SK-MEL-5 (cell line): Measurements from ENCODE around the gene CCDC81. TPM values are rescaled to one million over a fixed set of nuclear protein-coding genes. Genes with fewer than 3 reads are reported as not detected.
A peak's percentile ranks its signal among the peaks of the same experiment; 100 is the strongest.
"Not testable (repeated sequence)": the region's sequence is repeated elsewhere in the genome, so short reads cannot be mapped to it uniquely, and the experiment has no call there.

Experiments
- DNase-seq: peaks from one replicate; pipeline ENCODE4 v3.0.0-alpha.2; 2016; ENCODE audit warnings: low read depth, low spot score
- in situ Hi-C: cut with HindIII; loops from 2 replicates; pipeline ENCODE4 v1.10.0; 2016; ENCODE audit warnings: low sequenced_read_pairs, high pct_unique_total_duplicates, low pct_unique_long_range_greater_than_20kb
- total RNA-seq: library from RNA; depleted of rRNA; stranded (reverse); fragments of >200 nt; shearing (Covaris generic); gene quantifications from 2 replicates; pipeline ENCODE4 v1.2.3, GENCODE V29; 2014

CCDC81 gene
- total RNA-seq, 1 experiment from 2014 or later = not detected

DNA sequence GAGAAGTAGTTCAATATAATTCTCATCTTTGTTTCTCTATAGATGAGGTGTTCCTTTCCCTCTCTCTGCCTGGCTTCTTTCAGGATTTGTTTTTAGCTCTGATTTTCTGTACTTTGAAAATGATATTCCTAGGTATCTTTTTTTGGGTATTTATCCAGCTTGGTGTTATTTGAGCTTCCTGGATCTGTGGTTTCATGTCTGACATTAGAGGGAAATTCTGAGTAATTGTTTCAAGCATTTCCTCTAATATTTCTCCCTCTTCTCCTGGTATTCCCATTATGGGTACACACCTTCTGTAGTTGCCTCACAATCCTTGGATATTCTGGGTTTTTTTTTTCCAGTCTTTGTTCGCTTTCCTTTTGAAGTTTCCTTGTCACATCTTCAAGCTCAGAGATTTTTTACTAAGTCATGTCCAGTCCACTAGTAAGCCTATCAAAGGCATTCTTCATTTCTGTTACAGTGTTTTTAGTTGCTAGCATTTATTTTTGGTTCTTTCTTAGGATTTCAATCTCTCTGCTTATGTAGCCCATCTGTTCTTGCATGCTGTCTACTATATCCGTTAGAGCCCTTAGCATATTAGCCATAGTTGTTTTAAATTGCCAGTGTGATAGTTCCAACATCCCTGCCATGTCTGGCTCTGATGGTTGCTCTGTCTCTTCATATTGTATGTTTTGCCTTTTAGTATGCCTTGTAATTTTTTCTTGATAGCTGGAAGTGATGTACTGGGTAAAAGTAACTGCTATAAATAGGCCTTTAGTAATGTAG is 5.8 kb downstream of the CCDC81 start:
- in situ Hi-C loops = no loop called here
- DNase-seq = no peak

DNA sequence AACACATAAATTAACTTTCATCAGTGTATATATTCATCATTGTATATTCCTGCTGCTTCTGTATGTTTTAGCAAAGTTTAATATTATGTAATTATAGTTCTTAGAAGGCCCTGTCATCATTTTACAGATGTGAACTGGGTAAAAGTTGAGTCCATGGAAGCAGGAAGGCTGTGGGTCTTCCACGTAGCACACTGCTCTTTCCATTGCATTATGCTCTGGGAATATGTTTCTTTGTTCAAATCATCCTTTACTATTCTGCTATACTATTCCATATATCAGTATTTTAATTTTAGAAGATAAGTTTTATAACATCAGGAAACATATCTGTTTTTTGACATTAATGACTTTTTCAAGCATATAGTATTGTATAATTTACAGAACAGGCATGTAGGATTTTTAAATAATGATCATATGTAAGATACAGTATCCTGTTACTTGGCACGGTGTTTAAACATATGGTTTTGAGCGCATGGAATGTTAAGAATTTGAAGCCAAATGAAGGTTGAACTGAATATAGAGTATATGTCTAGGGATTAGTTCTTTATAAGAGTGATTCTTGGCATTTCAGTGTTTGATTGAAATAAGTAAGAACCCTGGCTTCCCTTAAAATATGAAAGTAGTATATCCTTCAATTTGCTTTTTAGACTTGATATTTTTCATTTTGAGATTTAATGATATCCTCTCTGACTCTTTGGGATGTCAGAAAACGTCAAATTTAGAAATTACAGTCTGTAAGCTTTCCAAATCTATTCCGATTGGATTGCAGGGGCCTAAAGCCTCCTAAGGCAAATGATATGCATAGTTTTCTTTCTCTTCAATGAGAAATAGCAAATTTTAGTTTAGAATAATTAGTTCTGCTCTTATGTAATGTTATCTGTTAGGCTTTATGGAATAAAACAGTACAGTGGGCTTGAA is 8.6 kb downstream of the CCDC81 start:
- in situ Hi-C loops = no loop called here
- no peak for DNase-seq

DNA sequence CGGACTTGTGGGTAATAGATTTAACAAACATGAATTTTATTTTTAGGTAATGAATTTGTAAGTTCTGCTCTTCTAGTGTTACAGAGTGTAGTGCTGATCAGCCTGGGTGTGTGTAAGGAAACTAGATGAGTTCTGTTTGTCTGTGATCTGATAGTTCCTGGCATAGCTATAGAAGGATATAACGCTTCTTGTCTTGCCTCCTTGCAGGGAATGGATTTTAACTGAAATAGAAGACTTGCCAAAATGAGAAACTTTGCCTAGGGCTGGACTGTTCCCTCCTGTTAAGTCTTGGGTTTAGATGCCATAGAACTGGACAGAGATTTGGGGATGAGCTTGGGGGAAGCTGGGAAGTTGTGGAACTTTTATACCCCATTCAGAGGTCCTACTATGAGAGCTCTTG is 11.6 kb downstream of the CCDC81 start:
- DNase-seq = no peak
- in situ Hi-C loops = no loop called here

DNA sequence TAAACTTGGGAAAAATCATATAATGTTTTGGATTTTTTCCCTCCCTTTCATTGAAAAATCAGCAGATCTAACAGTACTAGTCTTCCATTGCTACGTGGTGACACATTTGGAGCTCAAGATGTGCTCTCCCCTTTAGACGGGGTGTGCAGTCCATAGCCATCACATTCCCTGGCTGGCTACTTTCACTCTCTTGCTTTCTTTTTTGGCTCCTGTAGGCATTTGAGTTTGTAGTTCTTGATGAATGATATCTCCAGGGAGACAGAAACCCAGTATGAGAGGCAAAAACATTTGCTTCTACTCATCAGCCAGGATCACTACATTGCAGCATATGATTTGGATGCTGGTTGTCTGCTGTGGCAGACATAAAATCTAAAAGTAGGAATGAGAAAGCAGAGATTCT is 12.1 kb downstream of the CCDC81 start:
- in situ Hi-C loops = no loop called here
- no peak for DNase-seq

DNA sequence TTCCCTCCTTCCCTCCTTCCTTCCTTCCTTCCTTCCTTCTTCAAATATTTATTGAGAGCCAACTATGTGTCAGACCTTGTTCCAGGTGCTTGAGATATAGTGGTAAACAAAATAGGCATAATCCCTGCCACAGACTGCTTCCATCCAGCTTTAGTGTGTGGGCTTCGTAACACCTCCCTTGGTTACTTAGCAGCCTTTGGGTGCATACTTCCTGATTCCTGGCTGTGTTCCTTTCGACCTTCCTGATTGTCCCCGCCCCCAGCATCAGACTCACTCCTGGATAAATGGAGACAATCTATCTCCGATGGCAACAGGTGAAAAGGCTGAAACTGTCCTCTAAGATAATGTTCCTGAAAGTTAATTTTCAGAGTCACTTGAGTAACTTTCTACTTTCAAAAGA is 13.5 kb downstream of the CCDC81 start:
- in situ Hi-C loops = no loop called here
- DNase-seq = no peak

DNA sequence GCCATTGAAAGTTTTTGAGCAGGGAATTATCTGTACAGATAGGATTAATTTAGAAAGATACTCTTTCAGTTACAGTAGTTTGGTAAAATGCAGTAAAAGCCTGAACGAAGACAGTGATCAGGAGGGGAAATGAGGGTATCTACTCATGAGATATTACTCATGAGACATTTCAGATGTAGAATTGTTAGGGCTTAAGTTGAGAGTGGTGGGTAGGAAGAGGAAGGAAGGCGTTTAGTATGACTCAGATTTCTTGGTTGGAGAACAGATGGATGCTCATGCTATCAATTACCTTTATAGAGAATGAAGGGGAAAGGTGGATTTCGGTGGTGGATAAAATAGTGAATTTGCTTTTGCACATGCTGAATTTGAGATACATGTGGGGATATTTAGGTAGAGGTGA is 15.8 kb downstream of the CCDC81 start:
- in situ Hi-C loops = no loop called here
- DNase-seq = no peak

DNA sequence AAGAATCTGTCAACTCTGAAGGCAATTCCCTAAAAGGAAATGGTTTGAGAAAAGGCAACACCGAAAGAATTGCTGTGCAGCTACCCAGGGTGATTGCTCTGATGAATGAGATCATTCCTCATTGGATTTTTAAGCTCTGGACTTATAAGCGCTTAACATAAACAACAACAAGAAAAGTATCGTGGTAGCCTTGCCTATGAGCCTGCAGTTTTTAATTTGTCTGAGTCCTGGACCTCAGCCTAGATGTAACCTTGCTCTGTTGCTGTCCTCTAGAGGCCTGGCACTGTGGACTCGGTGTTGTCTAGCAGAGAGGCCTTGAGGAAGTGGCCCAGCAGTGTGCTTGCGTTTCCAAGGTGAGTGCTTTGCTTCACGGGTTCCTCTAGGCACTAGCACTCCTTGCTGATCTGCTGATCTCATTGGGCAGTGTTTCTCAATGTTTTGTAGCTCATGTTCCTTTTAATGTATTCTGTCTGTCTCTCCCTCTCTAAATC is 20.4 kb downstream of the CCDC81 start:
- no peak for DNase-seq
- in situ Hi-C loops = no loop called here

DNA sequence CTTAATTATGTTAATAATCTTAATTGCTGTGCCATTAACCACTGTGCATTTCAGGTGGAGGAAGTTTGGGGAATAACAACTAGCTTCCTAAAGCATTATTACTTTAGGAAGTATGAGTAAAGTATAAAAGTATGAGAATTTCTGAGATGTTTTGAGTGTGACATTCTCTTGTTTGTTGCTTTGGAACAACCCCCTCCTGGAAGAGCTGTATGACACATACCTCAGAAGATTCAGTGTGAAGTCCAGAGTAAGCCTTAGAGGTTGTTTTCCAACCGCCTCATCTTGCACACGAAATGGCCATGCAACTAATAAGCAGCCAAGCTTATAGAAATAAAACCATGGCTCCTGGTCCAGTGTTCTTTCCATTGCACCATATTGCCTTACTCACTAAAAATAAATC is 21.7 kb downstream of the CCDC81 start:
- no peak for DNase-seq
- in situ Hi-C loops = no loop called here

DNA sequence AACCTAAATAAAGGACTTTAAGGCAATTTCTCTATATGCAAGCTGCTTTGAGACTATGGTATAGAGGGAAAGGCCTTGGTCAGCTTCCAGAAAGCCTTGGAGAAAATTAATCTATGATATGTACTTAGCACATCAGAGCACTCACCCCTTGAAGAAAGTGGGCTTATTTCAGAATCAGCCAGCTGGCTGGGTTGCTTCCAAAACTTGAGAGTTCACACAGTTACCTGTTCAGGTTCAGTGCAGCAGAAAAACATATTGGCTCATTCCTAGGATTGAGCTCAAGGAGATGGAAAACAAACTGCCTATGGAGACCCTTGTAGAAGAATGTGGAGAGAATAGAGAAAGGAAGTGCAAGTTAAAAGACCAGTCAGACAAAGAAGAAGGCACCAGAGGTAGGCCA is 22.7 kb downstream of the CCDC81 start:
- no peak for DNase-seq
- in situ Hi-C loops = no loop called here

DNA sequence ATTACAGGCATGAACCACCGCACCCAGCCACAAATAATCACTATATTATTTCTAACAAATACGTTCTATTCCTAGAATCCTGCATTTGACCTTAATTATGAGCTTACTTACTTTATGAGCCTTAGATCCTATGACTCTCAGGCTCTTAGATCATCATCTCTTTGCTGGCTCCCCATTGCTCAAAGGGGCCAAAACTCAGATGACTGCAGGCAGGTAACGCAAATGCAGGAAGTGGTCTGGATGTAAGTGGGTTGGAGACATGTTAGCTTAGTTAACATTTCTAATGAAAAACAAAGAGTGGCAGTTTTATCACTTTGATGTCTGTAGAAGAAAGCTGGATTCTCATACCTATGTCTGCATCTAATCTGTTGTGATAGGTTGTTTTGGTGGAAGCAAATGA is 23.4 kb downstream of the CCDC81 start:
- in situ Hi-C loops = no loop called here
- DNase-seq = no peak

DNA sequence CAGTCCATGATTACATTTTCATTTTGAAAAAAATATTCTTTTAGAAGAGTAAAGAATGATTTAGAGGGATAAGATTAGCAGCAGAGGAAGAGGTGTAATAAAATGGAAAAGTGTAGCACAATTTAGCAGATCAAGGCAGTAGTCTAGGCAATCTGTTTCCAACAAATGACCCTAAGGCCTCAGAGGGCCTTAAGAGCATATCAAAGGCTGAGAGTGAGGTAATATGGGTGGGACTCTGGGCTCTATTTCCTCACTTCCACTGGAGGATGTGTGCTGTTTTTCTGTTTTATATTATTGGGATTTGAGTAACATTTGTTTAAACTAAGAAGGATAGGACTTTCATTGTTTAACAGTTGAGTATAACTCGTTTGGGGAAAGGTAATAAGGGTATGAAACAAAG is 28.8 kb downstream of the CCDC81 start:
- DNase-seq = no peak
- in situ Hi-C loops = no loop called here

DNA sequence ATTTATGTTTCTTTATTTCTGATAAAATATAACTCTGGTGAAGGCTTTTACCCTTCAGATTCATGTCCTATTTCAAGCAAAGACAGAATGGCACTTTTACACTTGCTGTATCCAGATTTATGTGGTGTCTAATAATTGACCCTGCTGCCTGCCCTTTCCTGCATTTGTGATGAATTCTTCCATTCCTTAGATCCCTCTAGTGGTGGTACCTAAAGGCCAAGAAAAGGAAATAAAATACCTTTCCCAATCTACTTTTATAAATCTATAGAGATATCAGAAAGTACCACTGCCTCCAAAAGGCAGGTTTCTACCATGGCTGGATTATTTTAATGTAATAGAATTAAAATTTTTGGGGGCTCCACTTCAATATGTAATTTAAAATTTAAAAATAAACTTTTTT is 34.2 kb downstream of the CCDC81 start:
- in situ Hi-C loops = no loop called here
- DNase-seq = peak; percentile 16

DNA sequence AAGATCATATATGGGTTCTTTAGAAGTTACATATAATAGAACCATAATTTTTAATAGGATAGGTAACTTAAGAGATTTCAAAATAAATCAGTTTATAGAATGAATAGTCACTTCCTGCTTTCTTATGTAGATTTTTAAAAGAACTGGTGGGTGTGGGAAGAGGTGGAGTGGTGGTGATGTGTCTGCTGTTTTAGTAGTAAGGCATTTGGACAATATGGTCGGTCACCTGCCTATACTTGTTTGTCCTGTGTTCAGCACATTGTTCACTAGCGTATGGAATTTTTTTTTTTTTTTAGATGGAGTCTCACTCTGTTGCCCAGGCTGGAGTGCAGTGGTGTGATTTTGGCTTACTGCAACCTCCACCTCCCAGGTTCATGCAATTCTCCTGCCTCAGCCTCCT is 39.3 kb downstream of the CCDC81 start:
- in situ Hi-C loops = no loop called here
- DNase-seq = no peak

DNA sequence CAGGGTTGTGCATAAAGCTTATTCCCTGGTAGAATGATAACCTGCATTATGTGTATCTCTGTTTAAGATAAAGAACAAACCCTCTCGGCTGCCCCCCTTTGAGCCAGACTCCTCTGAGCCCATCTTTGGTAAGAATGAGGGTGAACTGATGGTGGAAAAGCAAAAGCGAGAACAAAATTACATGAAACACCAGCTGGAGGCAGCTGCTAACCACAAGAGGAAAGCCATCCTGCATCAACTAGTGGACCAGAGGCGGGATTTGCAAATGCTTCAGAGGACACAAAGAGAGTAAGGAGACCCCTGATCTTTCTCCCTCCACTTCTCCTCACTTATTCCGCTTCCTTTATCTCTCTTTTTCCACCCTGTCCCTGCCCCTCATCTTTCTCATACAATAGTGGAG is 40.3 kb downstream of the CCDC81 start:
- no peak for DNase-seq
- in situ Hi-C loops = no loop called here

DNA sequence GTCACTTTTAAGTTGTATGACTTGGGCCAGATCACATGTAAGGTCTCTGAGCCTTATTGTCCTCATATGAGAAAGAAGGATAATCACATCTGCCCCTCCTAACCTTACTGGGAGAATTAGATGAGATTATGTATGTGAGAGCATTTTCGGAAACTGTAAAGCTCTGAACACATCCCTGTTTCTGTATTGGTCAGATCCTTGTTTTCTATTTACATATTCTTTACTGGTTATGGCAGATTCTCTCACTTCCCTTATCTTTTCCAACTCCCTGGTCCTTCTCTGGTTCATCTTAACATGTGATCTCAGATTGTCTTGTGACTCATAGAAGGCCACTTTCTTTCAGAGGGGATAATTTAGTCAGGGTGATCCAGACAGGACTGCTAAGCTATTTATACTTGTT is 41.8 kb downstream of the CCDC81 start:
- no peak for DNase-seq
- in situ Hi-C loops = no loop called here

DNA sequence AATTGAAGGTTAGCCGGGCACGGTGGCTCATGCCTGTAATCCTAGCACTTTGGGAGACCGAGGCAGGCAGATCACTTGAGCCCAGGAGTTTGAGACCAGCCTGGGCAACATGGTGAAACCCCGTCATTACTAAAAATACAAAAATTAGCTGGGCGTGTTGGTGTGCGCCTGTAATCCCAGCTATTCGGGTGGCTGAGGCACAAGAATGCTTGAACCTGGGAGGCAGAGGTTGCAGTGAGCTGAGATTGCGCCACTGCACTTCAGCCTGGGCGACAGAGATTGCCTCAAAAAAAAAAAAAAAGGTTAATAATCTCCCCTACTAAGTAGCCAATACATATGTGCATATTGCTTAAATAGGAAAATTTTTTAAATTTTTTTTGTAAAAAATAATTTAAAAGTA is 42.3 kb downstream of the CCDC81 start:
- in situ Hi-C loops, DNase-seq: not testable (repeated sequence)

DNA sequence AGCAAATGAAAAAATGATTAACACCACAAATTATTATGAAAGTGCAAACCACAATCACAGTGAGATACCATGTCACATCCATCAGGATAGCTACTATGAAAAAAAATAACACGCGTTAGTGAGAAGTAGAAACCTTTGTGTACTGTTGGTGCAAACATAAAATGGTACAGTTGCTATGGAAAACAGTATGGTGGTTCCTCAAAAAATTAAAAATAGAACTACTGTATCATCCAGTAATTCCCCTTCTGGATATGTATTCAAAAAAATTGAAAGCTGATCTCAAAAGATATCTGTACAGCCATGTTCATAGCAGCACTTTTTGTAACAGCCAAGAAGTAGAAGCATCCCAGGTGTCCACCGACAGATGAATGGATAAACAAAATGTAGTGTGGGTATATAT is 43.4 kb downstream of the CCDC81 start:
- no peak for DNase-seq
- in situ Hi-C loops = no loop called here

DNA sequence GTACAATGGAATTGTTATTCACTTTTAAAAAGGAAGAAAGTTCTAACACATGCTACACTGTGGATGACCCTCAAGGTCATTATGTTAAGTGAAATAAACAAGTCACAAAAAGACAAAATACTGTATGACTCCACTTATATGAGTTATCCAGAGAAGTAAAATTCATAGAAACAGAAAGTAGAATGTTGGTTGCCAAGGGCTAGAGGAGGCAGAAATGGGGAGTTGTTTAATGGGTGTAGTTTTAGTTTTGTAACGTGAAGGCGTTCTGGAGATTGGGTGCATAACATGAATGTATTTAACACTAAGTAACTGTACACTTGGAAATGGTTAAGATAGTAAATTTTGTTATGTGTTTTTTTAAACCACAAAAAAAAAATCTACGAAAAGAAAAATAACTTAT is 43.8 kb downstream of the CCDC81 start:
- DNase-seq = no peak
- in situ Hi-C loops = no loop called here

DNA sequence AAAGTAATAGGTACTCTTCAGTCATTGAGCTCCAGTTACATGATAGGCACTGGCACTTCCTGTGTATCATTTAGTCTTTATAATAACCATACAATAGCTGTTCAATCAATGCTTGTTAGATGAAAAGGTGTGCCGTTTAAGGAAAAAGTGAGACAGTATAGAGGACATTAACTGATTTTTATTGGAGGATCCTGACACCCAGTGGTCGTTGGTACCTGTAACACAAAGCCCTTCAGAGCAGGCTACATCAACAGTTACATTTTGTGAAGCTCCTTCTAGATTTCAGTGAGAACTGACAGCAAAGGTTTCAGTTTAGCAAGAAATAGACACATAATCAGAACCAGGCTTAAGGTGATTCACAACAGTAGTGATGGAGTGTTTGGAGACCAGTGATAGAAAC is 44.2 kb downstream of the CCDC81 start:
- DNase-seq = peak; percentile 33
- in situ Hi-C loops = no loop called here
